Large intestine (tissue), 3 donors: ENCODE measurements around the gene REM1. TPM values are rescaled to one million over a fixed set of nuclear protein-coding genes. Genes with fewer than 3 reads are reported as not detected.

Source experiments
- DNase-seq, 2 donors: peaks; one replicate each; pipeline versions ENCODE4 v3.0.0 to v3.0.0-alpha.2; 2013
- H3K27ac ChIP-seq: one replicate; pipeline ENCODE4 v1.5.1; 2013; ENCODE audit warnings: low read length
- H3K27me3 ChIP-seq: 2 replicates; pipeline ENCODE4 v1.6.1; 2013; ENCODE audit warnings: low read length; ENCODE audit not compliant: control insufficient read depth, insufficient read depth
- H3K36me3 ChIP-seq: 2 replicates; pipeline ENCODE4 v1.6.1; 2013; ENCODE audit warnings: low read length; ENCODE audit not compliant: control insufficient read depth, insufficient read depth
- H3K4me1 ChIP-seq: one replicate; pipeline ENCODE4 v1.6.1; 2013; ENCODE audit warnings: low read length; ENCODE audit not compliant: control insufficient read depth, insufficient read depth
- H3K4me3 ChIP-seq: one replicate; pipeline ENCODE4 v1.5.1; 2013; ENCODE audit warnings: low read length
- H3K9me3 ChIP-seq: one replicate; pipeline ENCODE4 v1.6.1; 2013; ENCODE audit warnings: mild to moderate bottlenecking, low read depth, low read length, moderate library complexity; ENCODE audit not compliant: control insufficient read depth
- WGBS: methylation state at CpG from one replicate; pipeline ENCODE4 v1.1.5; 2013; ENCODE audit warnings: low lambda C conversion rate; ENCODE audit not compliant: insufficient coverage; 5-methylcytosine and 5-hydroxymethylcytosine counted together
- polyA plus RNA-seq: library from polyadenylated mRNA; unstranded; fragments of 120-200 nt; gene quantifications from one replicate; pipeline ENCODE4 v1.2.1, GENCODE V29; 2013

The REM1 gene
- polyA plus RNA-seq, 1 donor, result 2.8 TPM

- Histone ChIP-seq H3K36me3 (peaks cover 24% of the 10 kb centered on the region), H3K27ac (no peak overlapping the region), H3K9me3 (no peaks in the 10 kb centered on the region), H3K4me3 (no peak overlapping the region), H3K4me1 (no peaks in the 10 kb centered on the region), H3K27me3 (no peaks in the 10 kb centered on the region)
- WGBS, result 100% methylated on average over 1 of the region's 8 CpGs
- DNase-seq, result no peak
Observed at GRCh38 chr20:31523361-31524283, 48.5 kb downstream of the REM1 start.

GRCh38 chr20:31527266-31527665 lies 52.2 kb downstream of the REM1 start:
- H3K4me1 ChIP-seq, result no peaks in the 10 kb centered on the region
- H3K36me3 ChIP-seq, result peaks cover 39% of the 10 kb centered on the region
- no peaks in the 10 kb centered on the region for H3K27me3 ChIP-seq
- no CpG with 5 or more reads among the region's 6 CpGs for WGBS
- H3K27ac ChIP-seq, result no peak overlapping the region
- no peak overlapping the region for H3K4me3 ChIP-seq
- no peaks in the 10 kb centered on the region for H3K9me3 ChIP-seq
- no peak for DNase-seq

Other genes with a start within 250 kb of the REM1 start
- not detected for gene DEFB115, start 217.6 kb upstream of the REM1 start, polyA plus RNA-seq
- not detected for gene DEFB116, start 166.7 kb upstream of the REM1 start, polyA plus RNA-seq
- not detected for gene DEFB118, start 106.7 kb upstream of the REM1 start, polyA plus RNA-seq
- not detected for gene DEFB119, start 84.7 kb upstream of the REM1 start, polyA plus RNA-seq
- not detected for gene DEFB121, start 69.1 kb upstream of the REM1 start, polyA plus RNA-seq
- gene DEFB123, start 34.7 kb upstream of the REM1 start, polyA plus RNA-seq, result not detected
- gene DEFB124, start 161 bp upstream of the REM1 start, polyA plus RNA-seq, result 0.21 TPM
- gene HM13, start 39.2 kb downstream of the REM1 start, polyA plus RNA-seq, result 123 TPM
- gene ID1, start 130.0 kb downstream of the REM1 start, polyA plus RNA-seq, result 245 TPM
- 1.8 TPM for gene COX4I2, start 162.6 kb downstream of the REM1 start, polyA plus RNA-seq
- gene BCL2L1, start 247.6 kb downstream of the REM1 start, polyA plus RNA-seq, result 58.5 TPM